OCI-LY7 (cell line): ENCODE measurements around the gene RRAGC. TPM values are rescaled to one million over a fixed set of nuclear protein-coding genes. Genes with fewer than 3 reads are reported as not detected.

Experiments
- BruUV-seq: library from RNA; stranded (reverse); fragments of 400-500 nt; replicated peaks from 2 replicates; lab custom pipeline; 2021; lab: Mats Ljungman, UMichigan
- CTCF ChIA-PET: fragments of 300-600 bp; sonication (Branson Sonifier 250); formaldehyde crosslinking; loops from one replicate; lab custom pipeline; 2022; ENCODE audit warnings: antibody characterized with exemption; ENCODE audit not compliant: unreplicated experiment; lab: Charles Lee
- POLR2A ChIA-PET: fragments of 300-600 bp; sonication (Branson Sonifier 250); formaldehyde crosslinking; loops from one replicate; lab custom pipeline; 2022; ENCODE audit warnings: antibody characterized with exemption; lab: Charles Lee
- DNase-seq: peaks from one replicate; pipeline ENCODE4 v3.0.0-alpha.2; 2015; ENCODE audit warnings: low spot score
- H2AFZ ChIP-seq: fragments of 200-600 bp; sonication (generic), shearing (Covaris generic); 2 replicates; pipeline ENCODE4 v1.6.1; 2014; ENCODE audit warnings: mild to moderate bottlenecking, antibody characterized with exemption, low read length, moderate library complexity
- H3K27ac ChIP-seq: fragments of 200-600 bp; sonication (generic); 2 replicates; pipeline ENCODE4 v1.5.1; 2014; ENCODE audit warnings: mixed run types, low read depth, mild to moderate bottlenecking, moderate library complexity, low read length, inconsistent platforms; ENCODE audit not compliant: poor library complexity, severe bottlenecking
- H3K36me3 ChIP-seq: fragments of 200-600 bp; sonication (generic); 2 replicates; pipeline ENCODE4 v1.6.1; 2014; ENCODE audit warnings: mild to moderate bottlenecking, antibody characterized with exemption, low read length, moderate library complexity, mixed read lengths; ENCODE audit not compliant: insufficient read depth
- H3K4me1 ChIP-seq: fragments of 200-600 bp; sonication (generic); 2 replicates; pipeline ENCODE4 v1.5.1; 2014; ENCODE audit warnings: mild to moderate bottlenecking, low read length; ENCODE audit not compliant: insufficient read depth, poor library complexity, severe bottlenecking
- H3K4me2 ChIP-seq: fragments of 200-600 bp; sonication (generic); 2 replicates; pipeline ENCODE4 v1.6.1; 2014; ENCODE audit warnings: mild to moderate bottlenecking, low read length
- H3K4me3 ChIP-seq: fragments of 200-600 bp; sonication (generic); 2 replicates; pipeline ENCODE4 v1.5.1; 2014; ENCODE audit warnings: mild to moderate bottlenecking, low read depth, low read length; ENCODE audit not compliant: poor library complexity, severe bottlenecking
- H3K79me2 ChIP-seq: fragments of 200-600 bp; sonication (generic); 2 replicates; pipeline ENCODE4 v1.6.1; 2016; ENCODE audit warnings: low read depth, mild to moderate bottlenecking, low read length, moderate library complexity, mixed read lengths; ENCODE audit not compliant: insufficient read depth
- H3K9me2 ChIP-seq: fragments of 200-600 bp; sonication (generic); 2 replicates; pipeline ENCODE4 v1.6.1; 2016; ENCODE audit warnings: mild to moderate bottlenecking, low read length, mixed read lengths; ENCODE audit not compliant: insufficient read depth
- H3K9me3 ChIP-seq: fragments of 200-600 bp; sonication (generic); 2 replicates; pipeline ENCODE4 v1.6.1; 2014; ENCODE audit warnings: mild to moderate bottlenecking, mixed run types, low read length, mixed read lengths
- H4K20me1 ChIP-seq: fragments of 200-600 bp; sonication (generic); 2 replicates; pipeline ENCODE4 v1.6.1; 2014; ENCODE audit warnings: mild to moderate bottlenecking, antibody characterized with exemption, low read length, moderate library complexity, mixed read lengths; ENCODE audit not compliant: insufficient read depth
- EZH2phosphoT487 ChIP-seq: fragments of 200-600 bp; sonication (generic); IDR thresholded peaks from 2 replicates; pipeline ENCODE4 v1.6.1; 2018; ENCODE audit warnings: low read depth, borderline replicate concordance, mild to moderate bottlenecking, mixed run types, antibody characterized with exemption, low read length, moderate library complexity, mixed read lengths
- intact Hi-C: fragments of 100-400 bp; cut with micrococcal nuclease; formaldehyde crosslinking; loops from one replicate; pipeline ENCODE4 v1.10.0; 2022; ENCODE audit not compliant: unreplicated experiment
- total RNA-seq, 2 experiments: library from RNA; depleted of rRNA in 1 of 2; stranded (reverse); fragments of >200 nt in 1 of 2; shearing (Covaris generic) in 1 of 2; gene quantifications; 2 replicates each; pipeline ENCODE4 v1.2.3, GENCODE V29; 2014 to 2022
- TF ChIP-seq, protein P1 (sequence below): fragments of 200-600 bp; sonication (generic); conservative IDR thresholded peaks from 2 replicates; pipeline ENCODE4 v1.5.1; 2014; ENCODE audit warnings: mild to moderate bottlenecking, antibody characterized with exemption, low read length, moderate library complexity, mixed read lengths

The RRAGC gene
- total RNA-seq, 2 experiments from 2014 or later, result 4.8 to 19.6 TPM

DNA sequence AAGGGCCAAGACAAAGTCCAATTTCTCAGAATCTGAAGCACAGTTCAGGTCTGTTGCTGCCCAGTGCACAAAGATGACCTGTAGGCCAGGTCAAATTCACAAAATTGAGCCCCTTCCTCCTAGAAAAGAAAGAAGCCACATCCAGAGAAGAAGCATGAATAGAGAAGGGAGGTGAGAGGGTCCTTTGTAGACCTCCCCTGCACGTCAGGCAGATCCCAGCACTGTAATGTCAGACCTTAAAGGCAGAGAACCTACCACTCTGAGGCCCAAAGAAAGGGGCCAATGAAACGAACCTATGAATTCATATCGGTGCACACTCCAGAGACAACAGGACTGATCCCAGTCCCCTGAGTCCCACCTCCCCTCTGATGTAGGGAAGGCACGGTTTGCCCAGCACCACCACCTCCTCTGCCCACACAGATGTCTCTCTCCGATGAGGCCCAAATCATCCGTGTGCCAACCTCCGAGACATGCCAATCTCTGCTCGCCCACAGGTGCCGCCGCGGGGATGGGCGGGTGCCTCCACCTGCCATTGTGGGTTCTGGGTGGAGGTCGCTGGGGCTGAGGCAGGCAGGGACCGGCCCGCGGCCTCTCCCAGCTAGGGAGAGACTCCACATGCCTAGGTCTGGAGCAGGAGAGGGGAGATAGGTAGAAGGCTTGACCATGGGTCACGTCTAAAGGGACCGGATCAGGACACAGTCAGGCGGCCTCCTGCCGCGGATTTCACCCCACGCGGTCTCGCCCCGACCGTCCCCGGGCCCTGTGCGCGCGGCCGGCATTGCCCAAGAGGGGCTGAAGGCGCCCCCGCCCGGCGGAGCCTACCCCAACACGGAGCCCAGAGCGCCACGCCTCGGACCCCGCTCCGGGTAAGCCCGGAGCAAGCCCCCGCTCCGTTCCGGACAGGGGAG lies 42.1 kb downstream of the RRAGC start:
- Histone ChIP-seq H3K4me3 (no peak overlapping the region), H3K9me2 (no peaks in the 10 kb centered on the region), H3K4me1 (no peaks in the 10 kb centered on the region), H3K27ac (no peak overlapping the region), H4K20me1 (no peaks in the 10 kb centered on the region), H3K36me3 (no peaks in the 10 kb centered on the region), H3K4me2 (no peak overlapping the region), H3K9me3 (no peaks in the 10 kb centered on the region), H3K79me2 (no peaks in the 10 kb centered on the region), H2AFZ (no peak overlapping the region)
- ChIA-PET CTCF (no interaction called here), POLR2A (no interaction called here)
- no peak for DNase-seq
- intact Hi-C loops, result no loop called here
- BruUV-seq, result no TSS peak
- TF ChIP-seq EZH2phosphoT487, result no peak
- TF ChIP-seq, protein P1, sequence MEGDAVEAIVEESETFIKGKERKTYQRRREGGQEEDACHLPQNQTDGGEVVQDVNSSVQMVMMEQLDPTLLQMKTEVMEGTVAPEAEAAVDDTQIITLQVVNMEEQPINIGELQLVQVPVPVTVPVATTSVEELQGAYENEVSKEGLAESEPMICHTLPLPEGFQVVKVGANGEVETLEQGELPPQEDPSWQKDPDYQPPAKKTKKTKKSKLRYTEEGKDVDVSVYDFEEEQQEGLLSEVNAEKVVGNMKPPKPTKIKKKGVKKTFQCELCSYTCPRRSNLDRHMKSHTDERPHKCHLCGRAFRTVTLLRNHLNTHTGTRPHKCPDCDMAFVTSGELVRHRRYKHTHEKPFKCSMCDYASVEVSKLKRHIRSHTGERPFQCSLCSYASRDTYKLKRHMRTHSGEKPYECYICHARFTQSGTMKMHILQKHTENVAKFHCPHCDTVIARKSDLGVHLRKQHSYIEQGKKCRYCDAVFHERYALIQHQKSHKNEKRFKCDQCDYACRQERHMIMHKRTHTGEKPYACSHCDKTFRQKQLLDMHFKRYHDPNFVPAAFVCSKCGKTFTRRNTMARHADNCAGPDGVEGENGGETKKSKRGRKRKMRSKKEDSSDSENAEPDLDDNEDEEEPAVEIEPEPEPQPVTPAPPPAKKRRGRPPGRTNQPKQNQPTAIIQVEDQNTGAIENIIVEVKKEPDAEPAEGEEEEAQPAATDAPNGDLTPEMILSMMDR, result no peak

DNA sequence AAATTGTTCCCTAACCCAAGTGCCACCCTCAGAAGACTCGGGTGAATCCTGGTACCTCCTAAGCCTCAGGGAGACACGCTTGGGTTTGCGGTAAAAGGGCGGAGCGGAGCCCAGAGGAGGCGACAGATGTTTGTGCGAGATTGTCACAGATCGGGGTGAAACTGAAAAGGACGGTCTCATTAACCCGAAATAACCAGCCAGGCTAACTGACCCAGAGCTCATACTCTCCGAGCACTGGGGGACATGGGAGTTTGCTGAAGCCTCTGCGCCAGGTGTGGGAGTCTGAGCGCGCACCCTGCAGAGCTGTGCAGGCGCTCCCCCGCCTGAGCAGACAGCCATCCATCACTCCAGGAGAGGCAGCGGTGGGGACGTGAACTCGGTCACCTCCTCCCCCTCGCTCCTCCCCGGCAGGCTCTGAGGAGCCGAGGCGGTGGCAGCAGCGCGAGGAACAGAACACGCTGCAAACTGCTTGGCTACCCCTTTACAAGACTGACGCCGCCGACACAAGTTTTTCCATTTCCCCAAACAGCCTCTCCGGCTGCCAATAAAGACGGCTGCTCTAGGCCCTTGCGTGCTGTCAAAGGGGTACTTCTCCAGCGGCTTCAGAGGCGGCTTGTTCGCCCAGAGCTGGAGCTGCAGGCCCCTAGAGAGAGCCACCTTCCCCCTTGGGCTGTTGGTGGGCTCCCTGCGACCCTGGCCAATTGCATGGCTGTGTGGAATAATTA lies 43.5 kb downstream of the RRAGC start:
- Histone ChIP-seq H3K4me3 (no peak overlapping the region), H3K9me2 (no peaks in the 10 kb centered on the region), H4K20me1 (no peaks in the 10 kb centered on the region), H3K36me3 (no peaks in the 10 kb centered on the region), H3K4me2 (no peak overlapping the region), H2AFZ (no peak overlapping the region), H3K9me3 (no peaks in the 10 kb centered on the region), H3K27ac (no peak overlapping the region), H3K4me1 (no peaks in the 10 kb centered on the region), H3K79me2 (no peaks in the 10 kb centered on the region)
- no TSS peak for BruUV-seq
- DNase-seq, result no peak
- TF ChIP-seq, protein P1, result no peak
- no peak for TF ChIP-seq EZH2phosphoT487
- POLR2A ChIA-PET, result no interaction called here
- intact Hi-C loops, result no loop called here
- CTCF ChIA-PET, result no interaction called here
